ELR (cell line): ENCODE results near the gene NDUFB7.
"Not testable (repeated sequence)": the region's sequence is repeated elsewhere in the genome, so short reads cannot be mapped to it uniquely, and the experiment has no call there.

Experiments used
- DNase-seq: peaks from one replicate; pipeline ENCODE4 v3.0.0-alpha.2; 2015; ENCODE audit warnings: low read depth

Gene NDUFB7

DNA sequence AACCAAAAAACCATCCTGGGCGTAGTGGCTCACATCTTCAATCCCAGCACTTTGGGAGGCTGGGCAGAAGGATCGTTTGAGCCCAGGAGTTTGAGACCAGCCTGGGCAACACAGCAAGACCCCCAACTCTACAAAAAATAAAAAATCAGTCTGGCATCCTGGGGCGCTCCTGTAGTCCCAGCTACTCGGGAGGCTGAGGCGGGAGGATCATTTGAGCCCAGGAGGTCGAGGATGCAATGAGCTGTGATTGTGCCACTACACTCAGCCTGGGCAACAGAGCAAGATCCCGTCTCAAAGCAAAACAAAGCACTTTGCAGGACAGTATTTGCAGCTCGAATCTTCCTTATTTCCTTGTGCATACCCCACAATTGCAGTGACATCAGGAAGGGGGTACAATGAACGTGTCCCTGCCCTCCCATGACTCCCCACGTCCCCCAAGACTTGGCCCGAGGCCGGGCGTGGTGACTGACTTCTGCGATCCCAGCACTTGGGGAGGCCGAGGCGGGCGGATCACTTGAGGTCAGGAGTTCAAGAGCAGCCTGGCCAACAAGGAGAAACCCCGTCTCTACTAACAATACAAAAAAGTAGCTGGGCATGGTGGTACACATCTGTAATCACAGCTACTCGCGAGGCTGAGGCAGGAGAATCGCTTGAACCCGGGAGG is 870 bp downstream of the NDUFB7 start:
- DNase-seq = no peak

DNA sequence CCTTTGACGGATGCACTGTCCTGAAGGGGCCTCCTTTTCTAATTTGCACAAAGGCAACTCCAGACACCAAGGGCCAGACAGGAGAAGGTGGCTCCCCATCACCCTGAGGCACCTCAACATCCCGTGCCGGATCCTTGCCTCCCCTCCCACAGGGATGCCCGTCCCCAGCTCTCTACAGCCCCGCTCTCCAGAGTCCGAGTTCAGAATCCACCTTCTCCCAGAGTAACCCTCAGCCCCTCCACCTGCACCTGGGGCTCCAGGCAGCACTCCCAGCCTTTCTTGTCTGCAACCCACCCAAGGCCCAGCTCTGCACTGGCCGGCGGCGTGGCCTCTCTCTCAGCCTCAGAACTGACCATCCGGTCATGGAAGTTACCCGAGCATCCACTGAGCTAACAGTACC is 4.8 kb downstream of the NDUFB7 start:
- DNase-seq = no peak

DNA sequence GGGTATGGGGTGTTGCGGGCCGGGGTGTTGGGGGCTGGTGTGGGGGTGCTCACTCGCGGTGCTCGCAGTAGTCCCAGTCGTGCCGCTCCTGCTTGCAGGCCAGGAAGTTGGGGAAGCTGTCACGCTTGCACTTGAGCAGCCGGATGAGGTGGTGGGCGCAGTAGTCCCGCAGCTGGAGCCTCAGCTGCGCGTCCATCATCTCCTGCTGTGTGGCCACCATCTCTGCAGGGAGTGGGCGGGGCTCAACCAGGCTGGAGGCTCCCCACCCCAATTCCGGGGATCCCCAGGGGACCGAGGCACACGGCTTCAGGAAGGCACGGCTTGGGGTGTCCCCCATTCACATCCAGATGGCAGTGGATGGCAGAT is 5.2 kb downstream of the NDUFB7 start:
- no peak for DNase-seq

- no peak for DNase-seq
Measured at GRCh38 chr19:14565765-14566711, 5.8 kb downstream of the NDUFB7 start.

- DNase-seq = no peak
Measured at GRCh38 chr19:14565298-14565679, 6.6 kb downstream of the NDUFB7 start.

DNA sequence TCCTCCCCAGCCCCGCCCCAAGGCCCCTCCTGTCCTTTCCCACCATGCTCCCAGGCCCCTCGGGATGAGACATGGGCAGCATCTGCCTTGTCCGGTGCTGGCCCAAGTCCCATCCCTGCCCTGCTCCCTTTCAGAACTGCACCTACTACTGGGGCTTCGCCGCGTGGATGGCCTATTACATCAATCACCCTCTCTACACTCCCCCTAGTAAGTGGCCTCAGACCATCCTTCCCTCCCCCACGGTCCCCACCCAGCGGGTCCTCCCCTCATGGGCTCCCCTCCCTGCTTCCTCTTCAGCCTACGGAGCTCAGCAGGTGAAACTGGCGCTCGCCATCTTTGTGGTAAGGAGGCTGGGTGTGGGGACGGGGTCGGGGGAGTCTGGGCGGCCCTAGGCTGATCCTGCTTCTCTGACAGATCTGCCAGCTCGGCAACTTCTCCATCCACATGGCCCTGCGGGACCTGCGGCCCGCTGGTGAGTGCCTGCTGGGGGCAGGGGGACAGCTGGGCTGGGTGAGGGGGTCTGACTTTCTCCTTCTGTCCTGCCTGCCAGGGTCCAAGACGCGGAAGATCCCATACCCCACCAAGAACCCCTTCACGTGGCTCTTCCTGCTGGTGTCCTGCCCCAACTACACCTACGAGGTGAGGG is 7.1 kb downstream of the NDUFB7 start:
- DNase-seq = not testable (repeated sequence)

- peak; percentile 74 for DNase-seq
Measured at GRCh38 chr19:14563989-14564651, 7.7 kb downstream of the NDUFB7 start.

DNA sequence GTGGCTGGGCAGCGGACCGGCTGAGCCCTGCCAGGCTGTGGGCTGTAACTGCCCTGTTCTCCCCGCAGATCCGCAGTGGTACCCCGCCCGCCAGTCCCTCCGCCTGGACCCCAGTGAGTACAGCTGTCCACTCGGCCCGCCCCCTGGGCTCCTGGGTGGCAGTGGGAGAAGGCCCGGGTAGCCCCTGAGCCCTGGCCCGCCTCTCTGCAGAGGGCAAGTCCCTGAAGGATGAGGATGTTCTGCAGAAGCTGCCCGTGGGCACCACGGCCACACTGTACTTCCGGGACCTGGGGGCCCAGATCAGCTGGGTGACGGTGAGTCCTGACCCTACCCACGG is 8.3 kb downstream of the NDUFB7 start:
- no peak for DNase-seq

DNA sequence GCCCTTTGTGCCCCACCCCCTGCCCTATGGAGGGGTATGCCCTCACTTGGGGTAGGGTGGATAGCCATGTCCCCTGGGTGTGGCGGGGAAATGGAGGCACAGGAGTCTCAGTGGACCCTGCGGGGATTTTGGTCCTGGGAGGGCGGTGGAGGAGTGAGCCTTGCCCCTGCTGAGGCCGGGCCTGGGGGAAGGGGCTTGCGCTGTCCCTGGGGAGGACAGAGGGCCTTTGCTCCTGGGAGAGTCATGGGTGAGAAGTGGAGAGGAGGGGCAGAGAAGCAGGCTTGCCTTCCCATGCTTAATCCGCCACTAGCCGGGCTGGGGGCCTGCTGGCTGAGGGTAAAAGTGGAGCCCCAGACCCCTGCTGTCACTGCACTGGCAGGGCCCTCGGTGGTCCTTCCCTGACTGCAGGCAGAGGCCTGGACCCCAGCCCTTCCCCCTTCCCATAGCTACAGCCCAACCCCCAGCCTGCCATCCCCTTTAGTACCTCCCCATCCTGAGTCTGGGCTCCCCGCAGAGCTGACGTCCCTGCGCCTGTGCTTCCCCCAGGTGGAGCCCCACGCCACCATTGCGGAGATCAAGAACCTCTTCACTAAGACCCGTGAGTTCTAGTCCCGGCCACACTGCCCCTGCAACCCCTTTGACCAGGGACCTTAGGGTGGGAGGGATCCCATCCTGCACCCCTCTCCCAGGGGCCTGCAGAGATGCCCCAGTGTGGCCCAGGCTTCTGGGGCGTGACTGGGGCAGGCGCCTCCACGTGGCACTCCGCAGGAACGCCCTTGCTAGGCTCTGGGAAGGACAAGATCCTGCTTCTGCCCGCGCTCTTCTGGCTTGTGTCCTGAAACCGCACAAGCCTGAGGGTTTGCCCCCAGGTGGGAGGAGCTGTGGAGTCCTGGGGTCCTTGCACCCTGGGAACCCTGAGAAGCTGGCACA is 8.9 kb downstream of the NDUFB7 start:
- no peak for DNase-seq

- DNase-seq = no peak
Measured at GRCh38 chr19:14561847-14562351, 10.0 kb downstream of the NDUFB7 start.

GRCh38 chr19:14561249-14561648 is 10.6 kb downstream of the NDUFB7 start:
- no peak for DNase-seq

DNA sequence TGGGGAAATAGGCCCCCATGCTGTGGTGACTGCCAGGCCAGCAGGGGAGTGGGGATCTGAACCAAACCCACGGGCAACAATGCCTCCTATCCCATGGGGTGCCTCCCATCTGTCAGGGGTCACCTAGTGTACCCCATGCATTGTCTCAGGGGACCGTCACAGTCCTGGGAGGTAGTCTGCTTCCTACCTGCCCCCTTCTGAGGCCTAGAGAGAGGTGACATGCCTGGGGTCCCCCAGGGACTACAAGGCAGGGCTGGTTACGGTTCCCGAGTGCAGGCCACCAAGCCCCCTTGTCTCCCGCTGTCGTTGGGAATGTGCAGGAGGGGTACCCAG is 11.1 kb downstream of the NDUFB7 start:
- no peak for DNase-seq

DNA sequence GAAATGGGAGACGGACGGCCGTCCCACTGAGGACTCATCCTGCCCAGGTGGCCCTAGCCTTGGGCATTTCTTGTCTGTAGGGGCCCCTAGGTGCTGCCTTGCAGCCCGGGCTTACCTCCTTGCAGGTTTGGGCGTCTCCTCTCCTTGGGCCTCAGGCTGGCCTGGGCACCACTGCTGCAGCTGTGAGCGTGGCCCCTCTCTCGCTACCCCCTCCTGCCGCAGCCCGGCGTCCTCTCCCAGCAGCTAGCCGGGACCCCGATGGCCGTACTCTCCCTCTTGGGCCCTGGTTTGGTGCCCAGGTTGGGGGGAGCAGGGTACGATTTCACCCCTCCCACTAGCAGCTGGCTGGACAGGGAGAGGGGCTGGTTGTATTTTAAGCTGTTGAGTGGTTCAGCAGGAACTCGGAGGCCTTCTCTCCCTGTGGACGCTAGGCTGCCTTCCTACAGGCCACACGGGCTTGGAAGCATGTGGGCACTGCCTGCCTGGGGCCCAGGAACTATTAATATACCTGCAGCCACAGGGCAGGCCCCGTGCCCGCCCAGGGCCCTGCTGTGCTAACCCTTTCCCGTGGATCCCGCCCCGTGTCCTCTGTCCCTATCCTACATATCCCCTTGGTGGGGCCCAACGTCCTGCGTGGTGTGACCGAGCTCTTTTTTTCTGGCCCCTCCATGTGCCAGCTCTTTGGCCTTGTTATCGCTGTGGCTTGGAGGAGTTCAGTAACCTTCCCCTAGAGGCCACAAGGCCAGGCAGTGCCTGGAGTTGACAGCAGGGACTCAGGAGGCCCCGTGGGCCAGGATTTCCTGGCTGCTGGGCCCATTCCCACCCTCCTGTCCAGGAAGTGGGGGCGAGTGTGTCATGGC is 11.7 kb downstream of the NDUFB7 start:
- DNase-seq = no peak

DNA sequence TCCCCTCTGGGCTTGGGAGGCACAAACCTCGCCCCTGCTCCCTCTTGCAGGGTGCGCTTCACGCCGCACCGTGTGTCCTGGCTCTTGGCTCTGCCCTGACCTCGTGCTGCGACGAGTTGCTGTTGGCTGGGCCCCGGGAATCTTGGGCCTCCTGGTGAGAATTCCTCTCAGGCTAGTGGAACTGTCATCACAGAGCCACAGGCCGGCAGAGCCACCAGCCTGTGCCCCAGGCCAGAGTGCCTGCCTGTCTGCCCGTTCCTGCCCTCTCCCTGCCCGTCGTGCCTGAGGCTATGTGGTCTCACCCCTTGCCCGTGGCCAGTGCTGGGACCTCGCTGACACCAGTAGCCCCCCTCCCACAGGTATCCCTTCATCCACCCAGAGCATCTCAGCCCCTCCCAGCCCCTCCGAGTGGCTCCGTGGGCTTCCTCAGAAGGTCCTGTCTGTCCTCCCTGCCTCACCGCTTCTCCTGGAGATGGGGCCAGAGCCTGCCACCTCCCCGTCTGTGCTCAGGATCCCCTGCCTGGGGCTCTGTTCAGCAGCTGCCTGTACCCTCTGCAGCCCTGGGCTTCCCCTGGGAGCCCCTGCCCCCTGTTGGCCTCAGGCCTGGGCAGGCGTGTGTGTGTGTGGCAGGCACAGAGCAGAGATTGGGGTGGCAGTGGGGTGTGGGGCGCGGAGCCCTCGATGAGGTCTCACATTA is 13.3 kb downstream of the NDUFB7 start:
- DNase-seq = no peak

DNA sequence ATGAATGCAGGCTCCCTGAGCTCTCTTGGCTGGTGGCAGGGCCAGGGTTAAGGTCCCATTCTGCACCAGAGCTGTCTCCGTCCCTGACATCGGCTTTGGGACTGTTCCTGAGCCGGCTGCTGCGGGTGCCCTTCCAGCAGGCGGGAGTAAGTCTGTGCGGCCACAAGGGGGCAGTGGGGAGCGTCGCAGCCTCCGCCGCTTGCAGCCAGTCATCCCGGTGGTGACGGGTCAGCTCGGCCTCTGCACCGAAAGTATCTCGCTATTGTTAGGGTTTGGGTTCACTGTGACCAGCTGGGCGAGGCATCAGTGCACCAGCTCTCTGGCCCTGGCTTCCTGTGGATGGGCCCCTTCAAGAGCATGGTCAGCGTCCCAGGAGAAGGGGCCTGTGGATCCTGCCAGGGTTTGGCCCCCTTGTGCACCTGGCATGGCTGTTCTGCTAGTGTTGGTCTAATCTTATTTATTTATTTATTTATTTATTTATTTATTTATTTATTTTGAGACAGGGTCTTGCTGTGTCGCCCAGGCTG is 15.1 kb downstream of the NDUFB7 start:
- DNase-seq = peak; percentile 86

- DNase-seq = peak; percentile 72
Measured at GRCh38 chr19:14555918-14556661, 15.8 kb downstream of the NDUFB7 start.

- no peak for DNase-seq
Measured at GRCh38 chr19:14554382-14554812, 17.5 kb downstream of the NDUFB7 start.

GRCh38 chr19:14553939-14554243 is 18.0 kb downstream of the NDUFB7 start:
- no peak for DNase-seq
